ENCODE data around the gene LRFN2. TPM values are rescaled to one million over a fixed set of nuclear protein-coding genes. Genes with fewer than 3 reads are reported as not detected.

LRFN2 gene
- total RNA-seq, 4 donors from 2014 or later, result 0.18 to 2.2 (median 0.34) TPM

DNA sequence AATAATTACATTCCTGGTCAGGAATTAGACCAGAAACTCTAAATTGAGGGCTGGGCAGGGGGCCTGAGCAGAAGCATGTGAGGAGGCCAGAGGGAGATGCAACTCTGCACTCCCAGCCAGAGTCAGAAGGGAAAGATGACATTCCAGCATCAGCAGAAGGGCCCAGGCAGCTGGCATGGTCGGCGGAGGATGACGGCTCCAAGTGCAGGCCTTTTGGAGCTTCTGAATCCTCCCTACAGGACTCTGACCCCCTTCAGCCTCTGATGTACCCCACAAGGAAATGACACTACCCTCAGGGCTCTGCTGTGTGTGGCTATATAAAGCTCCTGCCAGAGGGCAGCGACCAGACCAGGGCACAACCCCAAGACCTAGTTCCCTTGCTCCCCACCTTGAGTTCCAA is 1.9 kb downstream of the LRFN2 start:
- Histone ChIP-seq H3K27ac (no peak overlapping the region), H3K27me3 (peaks cover 0 to 71% (median 0%) of the 10 kb centered on the region in 4 donors), H3K9me3 (no peaks in the 10 kb centered on the region), H3K4me3 (no peak overlapping the region), H3K4me1 (peaks cover 14 to 49% (median 16%) of the 10 kb centered on the region in 3 donors), H3K36me3 (no peaks in the 10 kb centered on the region)
- intact Hi-C loops (cut with DNase I), result loop anchor here (10.0 kb wide), 1 partner anchor 250 kb away; no protein-coding TSS in a partner anchor
- DNase-seq, result no peak
- TF ChIP-seq, protein P1, sequence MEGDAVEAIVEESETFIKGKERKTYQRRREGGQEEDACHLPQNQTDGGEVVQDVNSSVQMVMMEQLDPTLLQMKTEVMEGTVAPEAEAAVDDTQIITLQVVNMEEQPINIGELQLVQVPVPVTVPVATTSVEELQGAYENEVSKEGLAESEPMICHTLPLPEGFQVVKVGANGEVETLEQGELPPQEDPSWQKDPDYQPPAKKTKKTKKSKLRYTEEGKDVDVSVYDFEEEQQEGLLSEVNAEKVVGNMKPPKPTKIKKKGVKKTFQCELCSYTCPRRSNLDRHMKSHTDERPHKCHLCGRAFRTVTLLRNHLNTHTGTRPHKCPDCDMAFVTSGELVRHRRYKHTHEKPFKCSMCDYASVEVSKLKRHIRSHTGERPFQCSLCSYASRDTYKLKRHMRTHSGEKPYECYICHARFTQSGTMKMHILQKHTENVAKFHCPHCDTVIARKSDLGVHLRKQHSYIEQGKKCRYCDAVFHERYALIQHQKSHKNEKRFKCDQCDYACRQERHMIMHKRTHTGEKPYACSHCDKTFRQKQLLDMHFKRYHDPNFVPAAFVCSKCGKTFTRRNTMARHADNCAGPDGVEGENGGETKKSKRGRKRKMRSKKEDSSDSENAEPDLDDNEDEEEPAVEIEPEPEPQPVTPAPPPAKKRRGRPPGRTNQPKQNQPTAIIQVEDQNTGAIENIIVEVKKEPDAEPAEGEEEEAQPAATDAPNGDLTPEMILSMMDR (IDR thresholded peaks at IDR 0.05), result no peak
- TF ChIP-seq POLR2A (IDR thresholded peaks at IDR 0.05), result no peak
- WGBS, 2 donors, result 63% methylated on average over 3 of the region's 4 CpGs; no CpG with 5 or more reads in 1 of the 2 donors

DNA sequence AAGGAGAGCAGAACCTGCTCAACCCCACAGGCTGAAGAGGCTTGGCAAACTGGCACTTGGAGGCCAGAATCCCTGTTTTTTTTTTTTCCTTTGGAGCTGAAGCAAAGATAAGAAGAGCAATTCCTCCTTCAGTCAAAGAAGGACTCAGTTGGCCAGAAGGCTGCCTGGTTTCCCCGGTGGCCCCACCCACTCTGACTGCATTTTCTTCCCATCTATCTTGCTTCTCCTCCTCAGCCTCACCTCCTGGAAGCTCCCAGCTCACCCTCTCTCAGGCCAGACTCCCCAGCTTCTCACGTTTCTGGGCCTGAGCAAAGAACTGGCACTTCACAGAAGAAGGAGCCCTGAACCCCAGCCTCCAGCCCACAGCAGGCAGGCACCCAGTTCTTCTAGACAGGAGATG is 2.4 kb downstream of the LRFN2 start:
- H3K4me3 ChIP-seq, result no peak overlapping the region
- TF ChIP-seq, protein P1 (IDR thresholded peaks at IDR 0.05), result no peak
- TF ChIP-seq POLR2A (IDR thresholded peaks at IDR 0.05), result no peak
- peaks cover 14 to 53% (median 16%) of the 10 kb centered on the region in 3 donors for H3K4me1 ChIP-seq
- H3K36me3 ChIP-seq, result no peaks in the 10 kb centered on the region
- no peak overlapping the region for H3K27ac ChIP-seq
- WGBS, 2 donors, result 45 to 56% methylated on average over 1 to 2 of the region's 2 CpGs
- H3K27me3 ChIP-seq, result peaks cover 0 to 66% (median 0%) of the 10 kb centered on the region in 4 donors
- intact Hi-C loops (cut with DNase I), result loop anchor here (10.0 kb wide), 1 partner anchor 250 kb away; no protein-coding TSS in a partner anchor
- DNase-seq, result no peak
- H3K9me3 ChIP-seq, result no peaks in the 10 kb centered on the region

DNA sequence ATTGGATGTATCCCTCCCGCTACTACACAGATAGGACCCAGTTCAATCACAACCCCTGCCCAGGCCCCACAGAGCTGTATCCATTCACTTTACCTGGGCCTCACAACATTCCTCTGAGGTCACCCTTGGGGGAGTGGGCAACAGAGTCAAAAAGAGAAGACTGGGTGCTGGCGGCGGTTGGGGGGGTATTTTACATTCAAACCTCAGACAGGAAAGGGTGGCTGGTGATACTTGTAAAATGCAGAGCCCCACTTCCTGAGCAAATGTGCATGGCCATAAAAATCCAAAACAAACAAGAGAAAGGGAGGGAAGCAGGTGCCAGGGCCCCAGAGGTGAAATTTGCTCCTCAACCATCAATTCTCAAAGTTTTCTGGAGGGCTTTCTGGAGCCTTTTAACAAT is 3.5 kb downstream of the LRFN2 start:
- 49 to 80% methylated on average over 2 of the region's 3 CpGs for WGBS, 2 donors
- H3K27ac ChIP-seq, result no peak overlapping the region
- intact Hi-C loops (cut with DNase I), result loop anchor here (10.0 kb wide), 1 partner anchor 249 kb away; no protein-coding TSS in a partner anchor

DNA sequence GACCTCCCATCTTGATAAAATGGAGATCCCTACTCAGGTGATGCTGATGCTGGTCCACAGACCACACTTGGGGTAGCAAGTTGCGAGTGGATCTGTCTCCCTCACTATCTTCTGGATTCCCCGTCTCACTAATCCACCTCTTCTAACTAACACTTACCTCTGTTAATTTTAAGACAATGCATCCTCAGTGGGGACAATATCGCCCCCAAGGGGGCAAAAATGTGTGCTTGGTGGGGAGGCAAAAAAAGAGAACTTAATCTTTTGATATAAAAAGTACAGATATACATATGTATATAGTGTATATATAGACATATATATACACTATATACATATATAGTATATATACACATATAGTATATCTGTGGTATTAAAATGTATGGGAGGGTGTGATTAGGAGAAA is 4.3 kb downstream of the LRFN2 start:
- Histone ChIP-seq H3K36me3 (no peaks in the 10 kb centered on the region), H3K4me3 (no peak overlapping the region), H3K9me3 (no peaks in the 10 kb centered on the region), H3K27me3 (peaks cover 0 to 48% (median 0%) of the 10 kb centered on the region in 4 donors), H3K4me1 (peaks cover 11 to 50% (median 13%) of the 10 kb centered on the region in 3 donors), H3K27ac (no peak overlapping the region)
- DNase-seq, result no peak
- intact Hi-C loops (cut with DNase I), result loop anchor here (10.0 kb wide), 1 partner anchor 248 kb away; no protein-coding TSS in a partner anchor
- TF ChIP-seq, protein P1 (IDR thresholded peaks at IDR 0.05), result no peak
- TF ChIP-seq POLR2A (IDR thresholded peaks at IDR 0.05), result no peak
- 86 to 88% methylated on average over 3 of the region's 3 CpGs for WGBS, 2 donors

More for the DNA sequence above, 3.5 kb downstream of the LRFN2 start:
- Histone ChIP-seq H3K4me3 (no peak overlapping the region), H3K4me1 (peaks cover 14 to 55% (median 16%) of the 10 kb centered on the region in 3 donors), H3K9me3 (no peaks in the 10 kb centered on the region), H3K27me3 (peaks cover 0 to 56% (median 0%) of the 10 kb centered on the region in 4 donors), H3K36me3 (no peaks in the 10 kb centered on the region)
- TF ChIP-seq POLR2A (IDR thresholded peaks at IDR 0.05), result no peak
- TF ChIP-seq, protein P1 (IDR thresholded peaks at IDR 0.05), result no peak
- no peak for DNase-seq

DNA sequence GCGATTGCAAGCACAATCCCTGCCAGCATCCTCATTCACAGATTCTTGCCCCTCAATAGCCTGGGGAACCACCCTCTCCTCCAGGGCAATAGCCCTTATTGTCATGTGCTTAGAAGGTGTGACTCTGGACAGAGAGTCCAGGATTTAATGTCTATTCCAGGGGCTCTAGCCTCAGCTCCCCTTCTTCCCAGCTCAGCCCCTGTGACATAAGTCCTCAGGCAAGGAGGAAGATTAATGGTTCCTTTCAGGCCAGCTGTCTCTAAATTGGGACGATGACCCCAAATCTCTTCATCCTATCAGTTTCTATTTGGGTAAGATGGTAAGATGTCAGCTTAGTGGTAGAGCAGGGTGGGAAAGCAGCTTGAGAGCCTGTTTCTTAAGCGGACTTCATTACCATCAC is 8.1 kb downstream of the LRFN2 start:
- Histone ChIP-seq H3K9me3 (no peaks in the 10 kb centered on the region), H3K4me3 (no peak overlapping the region), H3K27ac (no peak overlapping the region), H3K36me3 (no peaks in the 10 kb centered on the region), H3K4me1 (peaks cover 0 to 23% (median 0%) of the 10 kb centered on the region in 3 donors), H3K27me3 (peaks cover 0 to 10% (median 0%) of the 10 kb centered on the region in 4 donors)
- 92 to 96% methylated on average over 2 to 3 of the region's 3 CpGs for WGBS, 2 donors
- no peak for DNase-seq
- intact Hi-C loops (cut with DNase I), result no loop called here
- TF ChIP-seq, protein P1 (IDR thresholded peaks at IDR 0.05), result no peak
- no peak for TF ChIP-seq POLR2A (IDR thresholded peaks at IDR 0.05)
